Adipocyte (in vitro differentiated cells): ENCODE measurements around the gene NPB.

ENCODE experiments used
- DNase-seq: peaks from one replicate; pipeline ENCODE4 v3.0.0-alpha.2; 2015; ENCODE audit warnings: low read depth
- H3K27me3 ChIP-seq: replicated peaks from 2 replicates; pipeline ENCODE4 v1.7.0; 2013; ENCODE audit warnings: mild to moderate bottlenecking, low read length, moderate library complexity; ENCODE audit not compliant: control insufficient read depth, insufficient read depth
- H3K36me3 ChIP-seq: 2 replicates; pipeline ENCODE4 v1.7.0; 2013; ENCODE audit warnings: low read length, mild to moderate bottlenecking, moderate library complexity; ENCODE audit not compliant: control insufficient read depth, insufficient read depth, severe bottlenecking
- H3K4me1 ChIP-seq: 2 replicates; pipeline ENCODE4 v1.7.0; 2013; ENCODE audit warnings: mild to moderate bottlenecking, low read length, moderate library complexity; ENCODE audit not compliant: control insufficient read depth, insufficient read depth
- H3K4me3 ChIP-seq: 2 replicates; pipeline ENCODE4 v1.7.0; 2013; ENCODE audit warnings: mild to moderate bottlenecking, low read length, moderate library complexity
- H3K9ac ChIP-seq: 2 replicates; pipeline ENCODE4 v1.7.0; 2013; ENCODE audit warnings: mild to moderate bottlenecking, low read length, moderate library complexity
- H3K9me3 ChIP-seq: 2 replicates; pipeline ENCODE4 v1.7.0; 2013; ENCODE audit warnings: mild to moderate bottlenecking, low read length, moderate library complexity; ENCODE audit not compliant: control insufficient read depth

Gene NPB

GRCh38 chr17:81947189-81947588 is 45.2 kb downstream of the NPB start, which contains the start of gene MYADML2:
TSS of gene MYADML2 (minus strand) at chr17:81947233. CDS start at chr17:81941741, 5,492 bp downstream.
- Histone ChIP-seq H3K9ac (no peak within 1 kb of the TSS), H3K4me3 (no peak within 1 kb of the TSS), H3K4me1 (no peaks in the 10 kb centered on the region), H3K36me3 (no peaks in the 10 kb centered on the region), H3K27me3 (peaks cover 14% of the 10 kb centered on the region), H3K9me3 (no peaks in the 10 kb centered on the region)
- no peak for DNase-seq

DNA sequence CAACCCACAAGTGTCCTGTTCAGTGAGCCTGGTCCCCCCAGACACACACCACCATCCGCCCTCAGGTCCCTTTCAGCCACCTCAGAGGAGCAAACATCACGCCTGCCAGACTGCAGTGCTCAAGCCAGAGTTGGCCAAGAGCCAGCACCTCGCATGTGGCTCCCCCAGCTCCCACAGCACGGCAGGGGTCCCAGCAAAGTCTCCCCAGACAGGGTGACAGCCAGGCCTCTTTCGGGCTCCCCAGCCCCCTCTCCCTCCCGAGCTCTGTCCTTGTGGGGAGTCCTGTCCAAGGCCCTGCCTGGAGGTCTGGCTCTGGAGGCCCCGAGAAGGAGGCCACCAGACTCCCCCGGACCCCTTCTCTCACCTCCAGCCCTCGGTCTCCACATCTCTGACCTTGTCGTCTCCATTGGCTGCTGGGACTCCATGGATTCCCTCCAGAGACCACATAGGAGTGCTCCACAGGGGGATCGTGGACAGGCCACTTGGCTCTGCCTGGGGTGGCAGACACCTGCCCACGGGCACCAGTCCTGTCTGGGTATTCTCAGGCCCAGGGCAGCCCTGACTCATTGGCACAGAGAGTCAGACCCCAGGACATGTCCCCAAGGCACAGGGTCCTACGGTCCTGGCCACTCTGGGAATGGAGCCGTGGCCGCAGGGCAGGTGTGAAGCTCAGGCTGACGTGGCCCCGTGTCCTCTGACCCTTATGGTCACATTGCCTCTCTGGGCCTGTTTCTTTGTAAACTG is 46.8 kb downstream of the NPB start:
- H3K36me3 ChIP-seq: no peaks in the 10 kb centered on the region
- H3K4me3 ChIP-seq: no peak overlapping the region
- DNase-seq: no peak
- H3K9me3 ChIP-seq: no peaks in the 10 kb centered on the region
- H3K27me3 ChIP-seq: peaks cover 18% of the 10 kb centered on the region
- no peak overlapping the region for H3K9ac ChIP-seq
- no peaks in the 10 kb centered on the region for H3K4me1 ChIP-seq

DNA sequence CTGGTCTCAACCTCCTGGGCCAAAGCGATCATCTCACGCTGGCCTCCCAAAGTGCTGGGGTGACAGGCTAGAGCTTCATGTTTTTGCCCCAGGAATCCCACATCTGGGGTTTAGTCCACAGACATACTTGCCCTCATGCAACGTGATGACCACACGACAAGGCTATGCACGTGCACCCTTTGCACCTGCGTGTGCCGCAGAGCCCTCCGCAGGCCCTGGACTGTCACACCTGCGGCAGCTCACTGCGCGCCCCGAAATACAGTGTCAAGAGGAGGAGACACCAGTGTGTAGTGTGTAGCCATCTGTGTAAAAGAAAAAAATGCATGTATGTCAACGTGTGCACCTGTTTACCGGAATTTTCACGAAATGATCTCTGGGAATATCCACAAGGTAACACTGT is 48.5 kb downstream of the NPB start:
- Histone ChIP-seq H3K9me3 (no peaks in the 10 kb centered on the region), H3K4me3 (no peak overlapping the region), H3K36me3 (no peaks in the 10 kb centered on the region), H3K4me1 (no peaks in the 10 kb centered on the region), H3K27me3 (peaks cover 13% of the 10 kb centered on the region), H3K9ac (no peak overlapping the region)
- no peak for DNase-seq

GRCh38 chr17:81951785-81952684 is 50.0 kb downstream of the NPB start:
- Histone ChIP-seq H3K4me1 (no peaks in the 10 kb centered on the region), H3K4me3 (no peak overlapping the region), H3K9ac (no peak overlapping the region), H3K36me3 (no peaks in the 10 kb centered on the region), H3K9me3 (no peaks in the 10 kb centered on the region), H3K27me3 (peaks cover 19% of the 10 kb centered on the region)
- DNase-seq: no peak
